Heart right ventricle (tissue), 16 donors: ENCODE measurements around the gene ZNF784. TPM values are rescaled to one million over a fixed set of nuclear protein-coding genes. Genes with fewer than 3 reads are reported as not detected.

ENCODE experiments used
- ATAC-seq, 8 donors: fragments of 200-7000 bp; cut with Tn5 transposase; one replicate each; pipeline ENCODE4 v1.9.1; 2020; ENCODE audit warnings: mild to moderate bottlenecking in 8 of 8, moderate library complexity in 8 of 8, moderate number of reproducible peaks in 1 of 8
- DNase-seq, 2 donors: peaks; one replicate each; pipeline ENCODE4 v3.0.0-alpha.2; 2020
- H3K27ac ChIP-seq, 10 donors: fragments of 200-600 bp; sonication (generic) in 2 of 10; one replicate each; pipeline versions ENCODE4 v1.5.0 to v1.8.0; 2020 to 2022; ENCODE audit warnings: mild to moderate bottlenecking in 3 of 10
- H3K27me3 ChIP-seq, 7 donors: fragments of 200-600 bp; one replicate each; pipeline ENCODE4 v1.8.0; 2021 to 2022; ENCODE audit warnings: mild to moderate bottlenecking in 2 of 7
- H3K36me3 ChIP-seq, 9 donors: fragments of 200-600 bp; sonication (generic) in 1 of 9; one replicate each; pipeline versions ENCODE4 v1.5.0 to v1.8.0; 2020 to 2022; ENCODE audit warnings: mild to moderate bottlenecking in 2 of 9
- H3K4me1 ChIP-seq, 9 donors: fragments of 200-600 bp; sonication (generic) in 1 of 9; one replicate each; pipeline versions ENCODE4 v1.5.0 to v1.8.0; 2020 to 2022; ENCODE audit warnings: mild to moderate bottlenecking in 4 of 9
- H3K4me3 ChIP-seq, 10 donors: fragments of 200-600 bp; sonication (generic) in 2 of 10; one replicate each; pipeline versions ENCODE4 v1.5.0 to v1.8.0; 2020 to 2022; ENCODE audit warnings: mild to moderate bottlenecking in 7 of 10, moderate library complexity in 2 of 10
- H3K9me3 ChIP-seq, 11 donors: fragments of 200-600 bp in 10 of 11; sonication (generic) in 2 of 11; one replicate each; pipeline versions ENCODE4 v1.5.0 to v1.8.0; 2013 to 2022; ENCODE audit warnings: mild to moderate bottlenecking in 2 of 11, control low read depth in 1 of 11, moderate library complexity in 1 of 11
- CTCF ChIP-seq, 9 donors: fragments of 200-600 bp; sonication (generic) in 2 of 9; IDR thresholded peaks; one replicate each; pipeline versions ENCODE4 v1.5.0 to v1.8.0; 2021 to 2022; ENCODE audit warnings: antibody characterized with exemption in 9 of 9, mild to moderate bottlenecking in 5 of 9, moderate library complexity in 1 of 9
- WGBS, 2 donors: extraction: QIAGEN DNeasy Blood & Tissue Kit; methylation state at CpG; one replicate each; pipeline ENCODE4 v1.1.7; 2013; ENCODE audit warnings: inconsistent platforms in 1 of 2; 5-methylcytosine and 5-hydroxymethylcytosine counted together
- intact Hi-C, 10 donors: fragments of 100-400 bp; cut with DNase I; formaldehyde crosslinking; loops; one replicate each; pipeline versions ENCODE4 v1.11.1 to v1.14.2; 2022
- polyA plus RNA-seq, 2 donors: library from polyadenylated mRNA; stranded (reverse); fragments of 200-250 nt; gene quantifications; one replicate each; pipeline ENCODE4 v1.2.3, GENCODE V29; 2013
- total RNA-seq, 10 donors: library from RNA; stranded (reverse); fragmentation: NEBNext Ultra II Directional in 3 of 10; extraction: Animal tissue kit (Norgen Biotek cat#: 25700) in 3 of 10; gene quantifications; one replicate each; pipeline versions ENCODE4 v1.2.1 to v1.2.4, GENCODE V29; 2021 to 2023
- donor health status: Arrhythmogenic right ventricular cardiomyopathy.
- donor health status: ischemic (EF 13 %, LVEDD 7.1; RV severe dilation, severe dysfunction).
- donor health status: healthy with polysubstance abuse.
- donor health status: DM: no; HTN: yes; CAD: no.
- donor health status: DM: no; HTN: no; CAD: no.
- donor health status: ischemic (EF 25% LVEDD 6.9; RV normal size, moderate dysfunction).
- donor health status: ischemic (EF 25% LVEDD 5.7; RV mildly dilated, moderate dysfunction).
- donor health status: healthy.
- donor health status: DM: yes; HTN: yes; CAD: no.
- donor health status: Ischemic cardiomyopathy.
- donor health status: ischemic (EF 35%, LVEDD 5.7; RV mildly dilated, moderate dysfunction).
- donor health status: nonischemic (EF 11% LVEDD 7.7; RV severe dilation, severe dysfunction).
- donor health status: DM: yes; HTN: yes; CAD: no.
- donor health status: PGD.
- donor health status: ischemic (EF 29% LVEDD 5.4; RV normal size, mild dysfunction).
- donor health status: nonischemic (EF 23%, LVEDD 6.1; RV moderate dilation, normal function).

The ZNF784 gene
- total and polyA plus RNA-seq, 12 donors = 6.4 to 16.4 (median 11.8) TPM

- TF ChIP-seq CTCF (IDR thresholded peaks at IDR 0.05) = no peak
- peaks cover 0 to 16% (median 0%) of the 10 kb centered on the region in 7 donors for H3K27me3 ChIP-seq
- no peak for ATAC-seq
- H3K4me3 ChIP-seq = peak overlapping the region; percentile 84 to 100 (median 94)
- H3K36me3 ChIP-seq = peaks cover 0 to 24% (median 7%) of the 10 kb centered on the region in 9 donors
- 34% methylated on average over 12 of the region's 12 CpGs for WGBS, 2 donors
- intact Hi-C loops = loop anchor here in 2 of 10 donors (2.0 to 5.0 kb wide), 3 partner anchors 34 to 64 kb away; no protein-coding TSS in a partner anchor
- DNase-seq = no peak
- peaks cover 4 to 28% (median 22%) of the 10 kb centered on the region in 9 donors for H3K4me1 ChIP-seq
- H3K9me3 ChIP-seq = no peaks in the 10 kb centered on the region
- peak overlapping the region; percentile 94 to 99 (median 96) for H3K27ac ChIP-seq
Observed at GRCh38 chr19:55581145-55581822, 43.1 kb downstream of the ZNF784 start.

DNA sequence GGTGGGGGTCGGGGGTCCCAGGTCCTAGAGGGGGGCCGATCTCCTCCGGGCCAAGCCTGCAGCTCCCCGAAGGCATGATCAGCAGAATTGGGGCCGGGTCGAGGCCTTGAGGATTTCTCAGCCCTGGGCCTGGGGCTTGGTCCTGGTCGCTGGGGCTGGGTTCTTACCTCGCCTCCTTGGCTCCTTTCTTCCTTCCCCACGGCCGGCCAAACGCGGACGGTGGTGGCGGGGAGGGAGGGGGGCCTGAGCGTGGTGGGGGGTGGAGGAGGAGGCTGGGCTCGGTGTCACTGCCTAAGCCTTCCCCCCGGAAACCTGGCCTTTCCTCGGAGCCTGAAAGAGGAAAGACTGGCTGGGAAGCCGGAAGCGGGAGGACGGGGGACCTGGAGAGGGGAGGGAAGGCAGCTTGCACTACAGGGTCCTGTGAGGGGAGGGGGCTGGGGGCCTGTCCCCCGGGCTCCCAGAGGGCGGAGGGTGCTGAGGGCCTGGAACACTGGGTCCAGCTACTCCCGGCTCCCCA is 43.7 kb downstream of the ZNF784 start, which contains the start of gene ZNF579:
Gene ZNF579 (minus strand): TSS at position 221 of the 517 bp plus-strand sequence. CDS start 1,209 bp downstream, outside the sequence.
- H3K4me3 ChIP-seq = peak within 1 kb of the TSS; percentile 84 to 100 (median 94)
- no peaks in the 10 kb centered on the region for H3K9me3 ChIP-seq
- H3K36me3 ChIP-seq = peaks cover 0 to 24% (median 7%) of the 10 kb centered on the region in 9 donors
- H3K27me3 ChIP-seq = peaks cover 0 to 10% (median 0%) of the 10 kb centered on the region in 7 donors
- no peak for TF ChIP-seq CTCF (IDR thresholded peaks at IDR 0.05)
- peaks cover 0 to 22% (median 16%) of the 10 kb centered on the region in 9 donors for H3K4me1 ChIP-seq
- ATAC-seq (peak; percentile 86 to 95 (median 89)), DNase-seq (peak; percentile 87 to 92)
- peak within 1 kb of the TSS; percentile 94 to 99 (median 96) for H3K27ac ChIP-seq
- 1 to 2% methylated on average over 17 to 23 of the region's 24 CpGs for WGBS, 2 donors
- intact Hi-C loops = loop anchor here in 3 of 10 donors (1.0 to 5.0 kb wide), 4 partner anchors 16 to 64 kb away; no protein-coding TSS in a partner anchor

- 7 to 9% methylated on average over 19 to 20 of the region's 20 CpGs for WGBS, 2 donors
- Histone ChIP-seq H3K4me3 (peak overlapping the region; percentile 84 to 100 (median 94)), H3K27ac (peak overlapping the region; percentile 94 to 99 (median 96)), H3K9me3 (no peaks in the 10 kb centered on the region), H3K27me3 (peaks cover 0 to 5% (median 0%) of the 10 kb centered on the region in 7 donors), H3K36me3 (peaks cover 0 to 24% (median 7%) of the 10 kb centered on the region in 9 donors), H3K4me1 (peaks cover 0 to 18% (median 12%) of the 10 kb centered on the region in 9 donors)
- TF ChIP-seq CTCF (IDR thresholded peaks at IDR 0.05) = no peak
- peak; percentile 49 to 85 (median 62) for ATAC-seq
- peak; percentile 31 to 42 for DNase-seq
- intact Hi-C loops = loop anchor here in 3 of 10 donors (1.0 to 5.0 kb wide), 4 partner anchors 16 to 63 kb away; no protein-coding TSS in a partner anchor
Observed at GRCh38 chr19:55579766-55580621, 44.4 kb downstream of the ZNF784 start.
